NCI-H1417 treated with DMSO at 0.1 percent for 48 hours (cell line): ENCODE data around the gene COL6A1.

Experiments used
- DNase-seq: peaks from one replicate; lab custom pipeline; 2025; lab: John Stamatoyannopoulos, UW

COL6A1 gene

DNA sequence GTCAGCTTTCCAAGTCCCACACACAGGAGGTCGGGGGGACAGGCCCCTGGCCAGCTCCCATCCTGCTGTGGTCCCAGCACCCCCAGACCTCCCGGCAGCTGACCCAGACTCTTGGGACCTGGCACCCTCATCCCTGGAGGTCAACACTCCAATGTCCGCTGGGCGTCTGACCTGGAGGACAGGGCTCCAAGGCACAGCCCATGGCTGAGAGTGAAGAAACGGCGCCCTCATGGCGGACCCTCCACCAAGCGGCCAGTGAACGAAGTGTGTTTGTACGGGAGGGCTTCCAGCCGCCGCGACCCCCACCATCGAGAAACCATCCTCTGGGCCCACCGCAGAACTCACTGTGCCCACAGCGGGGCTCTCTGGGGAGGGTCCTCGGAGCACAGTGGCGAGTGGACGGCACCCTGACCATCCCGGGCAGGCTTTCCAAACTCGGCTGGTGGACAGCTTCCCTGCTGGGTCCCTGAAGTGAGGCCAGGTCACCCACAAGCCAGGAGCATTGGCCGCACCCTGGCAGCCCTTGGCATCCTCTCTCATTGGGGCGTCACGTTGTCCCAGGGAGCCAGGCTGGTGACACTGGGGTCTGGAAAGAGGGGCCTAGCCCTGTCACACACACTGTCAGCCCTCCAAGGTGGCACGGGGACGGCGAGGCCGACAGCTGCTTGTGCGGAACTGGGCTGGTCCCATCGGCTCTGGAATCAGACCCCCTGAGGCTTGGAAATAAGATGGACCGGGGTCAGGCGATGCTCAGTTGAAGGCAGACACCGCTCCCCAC, 68.5 kb downstream of the COL6A1 start:
- DNase-seq: no peak

DNA sequence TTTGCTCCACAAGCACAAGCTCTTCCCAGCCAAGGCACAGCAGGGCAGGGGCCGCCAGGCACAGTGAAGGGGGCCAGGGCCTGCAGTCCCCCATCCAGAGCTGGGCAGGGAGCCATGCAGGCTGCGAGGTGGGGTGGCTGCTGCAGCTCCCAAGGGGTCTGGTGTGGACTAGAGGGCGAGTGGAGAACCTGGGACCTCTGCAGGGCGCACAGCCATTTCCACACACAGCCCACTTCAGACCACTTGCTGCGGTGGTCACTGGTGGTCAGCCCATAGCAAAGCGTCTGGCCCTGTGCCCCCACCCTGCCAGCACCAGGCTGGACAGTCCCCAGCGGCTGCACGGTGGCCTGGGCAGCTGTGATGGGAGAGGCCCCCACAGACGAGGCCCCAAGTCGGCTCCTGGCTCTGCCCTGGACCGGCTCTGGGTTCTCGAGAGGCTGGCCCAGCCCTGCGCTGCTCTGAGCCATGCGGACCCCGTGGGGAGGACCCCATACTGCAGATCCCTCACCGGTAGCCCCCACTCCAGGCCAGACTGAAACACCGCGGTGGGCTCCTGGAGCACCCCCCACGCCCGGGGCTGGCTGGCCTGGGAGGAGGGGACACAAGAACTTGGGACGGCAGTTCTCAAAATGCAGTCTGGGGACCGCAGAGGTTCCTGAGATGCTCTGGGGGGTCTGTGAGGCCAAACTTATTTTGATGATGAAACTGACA, 69.3 kb downstream of the COL6A1 start:
- DNase-seq: no peak

DNA sequence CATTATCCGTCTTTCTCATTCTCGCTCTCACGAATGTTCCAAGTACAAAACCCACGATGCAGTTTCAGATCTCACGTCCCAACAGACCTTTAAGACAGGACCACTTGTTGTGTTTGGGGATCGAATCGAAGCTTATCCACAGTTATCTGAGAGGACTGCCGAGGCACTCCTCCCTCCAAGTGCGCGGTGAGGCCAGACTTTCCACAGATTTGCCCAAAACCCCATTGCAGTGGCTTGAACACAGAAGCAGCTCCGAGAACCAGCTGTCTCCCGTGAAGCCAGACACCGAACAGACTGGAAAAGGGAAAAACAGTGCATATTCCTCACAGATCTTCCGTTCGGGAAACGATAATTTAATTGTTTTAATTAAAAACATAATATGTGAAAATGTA, 69.8 kb downstream of the COL6A1 start:
- no peak for DNase-seq

DNA sequence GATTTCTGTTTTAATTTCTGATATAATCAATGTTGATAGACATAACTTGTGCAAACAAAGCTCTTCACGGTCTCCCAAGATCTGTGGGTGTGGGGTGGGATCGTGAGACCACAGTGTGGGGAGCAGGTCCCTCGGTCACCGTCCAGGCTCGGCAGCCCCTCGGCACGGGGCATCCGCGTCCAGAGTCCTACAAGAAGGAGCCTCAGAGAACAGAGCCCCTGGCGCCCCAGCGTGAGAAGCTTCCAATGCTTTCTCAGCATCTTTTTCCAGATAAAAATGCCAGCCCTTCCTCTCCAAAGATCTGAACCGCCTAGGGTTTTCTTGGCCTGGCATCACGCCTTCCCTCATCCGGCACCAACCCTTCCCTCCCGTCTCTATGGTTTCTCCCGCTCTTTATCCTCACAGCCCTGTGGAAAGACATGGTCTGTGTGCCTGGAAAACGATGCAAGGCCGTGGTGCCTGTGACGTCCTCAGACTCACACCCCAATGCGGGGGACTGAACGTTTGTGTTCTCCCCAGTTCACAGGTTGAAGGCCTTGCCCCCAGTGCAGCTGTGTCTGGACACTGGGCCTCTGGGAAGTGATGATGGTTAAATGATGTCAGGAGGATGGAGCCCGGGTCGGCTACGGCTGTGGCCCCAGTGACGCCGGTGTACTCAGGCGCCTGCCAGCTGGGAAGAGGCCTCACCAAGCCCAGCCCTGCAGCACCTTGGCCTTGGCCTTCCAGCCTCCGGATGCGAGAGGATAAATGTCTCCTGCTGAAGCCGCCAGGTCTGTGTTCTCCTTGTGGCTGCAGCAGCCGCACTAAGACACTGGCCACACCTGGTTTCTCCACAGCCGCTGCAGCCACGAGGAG, 70.5 kb downstream of the COL6A1 start:
- no peak for DNase-seq

DNA sequence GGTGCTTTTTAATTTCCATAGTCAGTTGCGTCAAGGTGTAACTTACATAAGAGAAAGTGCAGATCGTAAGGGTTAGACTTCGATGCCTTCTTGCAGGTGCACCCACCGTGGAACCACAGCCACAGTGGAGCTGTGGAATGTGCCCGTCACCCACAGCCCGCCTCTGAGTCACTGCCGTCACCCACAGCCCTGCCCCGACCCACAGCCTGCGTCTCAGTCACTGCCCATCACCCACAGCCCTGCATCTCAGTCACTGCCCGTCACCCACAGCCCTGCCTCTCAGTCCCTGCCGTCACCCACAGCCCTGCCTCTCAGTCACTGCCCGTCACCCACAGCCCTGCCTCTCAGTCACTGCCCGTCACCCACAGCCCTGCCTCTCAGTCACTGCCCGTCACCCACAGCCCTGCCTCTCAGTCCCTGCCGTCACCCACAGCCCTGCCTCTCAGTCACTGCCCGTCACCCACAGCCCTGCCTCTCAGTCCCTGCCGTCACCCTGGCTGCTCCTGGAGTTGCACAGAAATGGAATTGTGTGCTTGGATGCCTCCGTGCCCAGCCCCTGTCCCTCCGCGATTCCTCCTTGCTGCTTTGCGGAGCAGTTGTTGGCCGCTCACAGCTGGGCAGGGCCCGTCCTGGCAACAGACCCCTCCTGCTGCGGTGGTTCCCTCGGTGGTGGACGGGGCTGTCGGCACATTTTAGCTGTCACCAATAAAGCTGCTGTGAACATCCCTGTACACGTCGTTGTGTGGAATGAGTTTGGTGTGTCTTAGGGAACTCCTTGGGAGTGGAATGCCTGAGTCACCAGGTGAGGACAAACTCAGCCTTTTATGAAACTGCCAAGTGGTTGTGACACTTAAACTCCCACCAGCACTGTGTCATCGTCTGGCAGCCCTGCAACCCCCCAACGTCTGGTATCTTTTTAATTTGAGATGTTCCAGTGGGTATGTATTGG, 71.4 kb downstream of the COL6A1 start:
- no peak for DNase-seq

DNA sequence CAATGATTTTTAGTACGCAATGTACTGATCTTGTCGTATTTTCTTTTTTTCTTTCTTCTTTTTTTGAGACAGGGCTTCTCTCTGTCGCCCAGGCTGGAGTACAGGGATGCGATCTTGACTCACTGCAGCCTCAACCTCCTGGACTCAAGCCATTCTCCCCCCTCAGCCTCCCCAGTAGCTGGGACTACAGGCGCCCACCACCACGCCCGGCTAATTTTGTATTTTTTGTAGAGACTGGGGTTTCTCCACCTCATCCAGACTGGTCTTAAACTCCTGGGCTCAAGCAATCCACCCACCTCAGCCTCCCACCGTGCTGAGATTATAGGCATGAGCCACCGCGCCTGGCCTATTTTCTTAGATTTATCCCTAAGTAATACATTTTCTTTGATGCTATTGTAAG, 72.5 kb downstream of the COL6A1 start:
- DNase-seq: no peak

DNA sequence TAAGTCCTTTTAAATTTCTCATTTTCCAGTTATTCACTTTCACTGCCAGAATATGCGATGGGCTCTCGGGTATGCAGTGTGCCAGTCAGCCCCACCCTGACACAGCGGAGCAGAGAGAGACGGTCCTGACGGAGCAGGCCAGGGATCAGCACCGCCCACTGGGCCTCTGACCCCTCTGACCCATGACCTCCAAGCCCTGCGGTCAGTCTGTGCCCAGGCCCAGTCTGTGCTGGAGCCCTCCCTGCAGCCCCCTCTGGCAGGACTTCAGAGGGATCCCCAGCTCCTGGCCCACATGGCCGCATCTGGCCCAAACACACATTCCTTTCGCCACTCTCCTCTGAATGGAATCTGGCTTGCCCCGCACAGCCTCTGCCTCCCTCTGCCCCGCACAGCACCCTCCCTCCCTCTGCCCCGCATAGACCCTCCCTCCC, 72.9 kb downstream of the COL6A1 start:
- DNase-seq: no peak
